ENCODE results near the gene ERBB2. TPM values are rescaled to one million over a fixed set of nuclear protein-coding genes. Genes with fewer than 3 reads are reported as not detected.
"Not testable (repeated sequence)": the region's sequence is repeated elsewhere in the genome, so short reads cannot be mapped to it uniquely, and the experiment has no call there.

The ERBB2 gene
- total RNA-seq, 1 experiment from 2014 or later: 207 TPM

- DNase-seq: peak; percentile 12
- Histone ChIP-seq H3K27me3 (ENCODE audit: control insufficient read depth, insufficient read depth, low read length) (no peaks in the 10 kb centered on the region), H3K4me3 (ENCODE audit: insufficient read depth, low read depth, low read length) (no peak overlapping the region), H3K36me3 (replicated peaks; ENCODE audit: control insufficient read depth, insufficient read depth, low read length) (peaks cover 28% of the 10 kb centered on the region)
Observed at GRCh38 chr17:39744075-39744835, 44.4 kb downstream of the ERBB2 start.

- no peak for DNase-seq
- Histone ChIP-seq H3K4me3 (ENCODE audit: insufficient read depth, low read depth, low read length) (no peak overlapping the region), H3K36me3 (replicated peaks; ENCODE audit: control insufficient read depth, insufficient read depth, low read length) (peaks cover 28% of the 10 kb centered on the region), H3K27me3 (ENCODE audit: control insufficient read depth, insufficient read depth, low read length) (no peaks in the 10 kb centered on the region)
Observed at GRCh38 chr17:39744836-39745215, 45.0 kb downstream of the ERBB2 start.

DNA sequence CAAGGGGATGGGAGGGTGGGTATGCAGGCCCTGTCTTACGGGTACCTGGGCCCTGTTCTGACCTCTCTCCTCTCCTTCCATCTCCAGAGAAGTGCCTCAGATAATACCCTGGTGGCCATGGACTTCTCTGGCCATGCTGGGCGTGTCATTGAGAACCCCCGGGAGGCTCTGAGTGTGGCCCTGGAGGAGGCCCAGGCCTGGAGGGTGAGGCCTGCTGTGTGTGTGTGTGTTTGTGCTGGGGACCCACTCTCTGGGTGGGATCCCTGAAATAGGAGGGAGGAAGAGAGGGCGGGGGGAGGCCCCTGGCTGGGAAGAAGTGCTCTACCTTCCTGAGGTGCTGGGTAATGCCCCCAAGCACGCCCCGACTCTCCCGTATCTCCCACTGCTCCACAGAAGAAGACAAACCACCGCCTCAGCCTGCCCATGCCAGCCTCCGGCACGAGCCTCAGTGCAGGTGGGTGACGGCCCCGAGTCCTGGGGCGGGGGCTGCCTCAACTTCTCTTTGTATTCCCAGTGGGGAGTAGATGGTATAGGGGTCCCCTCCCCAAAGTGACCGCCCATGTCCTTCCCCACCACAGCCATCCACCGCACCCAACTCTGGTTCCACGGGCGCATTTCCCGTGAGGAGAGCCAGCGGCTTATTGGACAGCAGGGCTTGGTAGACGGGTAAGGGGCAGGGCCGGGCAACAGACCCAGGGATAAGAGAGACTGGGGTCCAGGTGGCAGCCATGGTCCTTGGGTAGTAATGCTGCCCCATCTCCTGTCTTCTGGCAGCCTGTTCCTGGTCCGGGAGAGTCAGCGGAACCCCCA is 45.7 kb downstream of the ERBB2 start:
- Histone ChIP-seq H3K36me3 (replicated peaks; ENCODE audit: control insufficient read depth, insufficient read depth, low read length) (peaks cover 28% of the 10 kb centered on the region), H3K4me3 (ENCODE audit: insufficient read depth, low read depth, low read length) (no peak overlapping the region), H3K27me3 (ENCODE audit: control insufficient read depth, insufficient read depth, low read length) (no peaks in the 10 kb centered on the region)
- DNase-seq: no peak

- no peaks in the 10 kb centered on the region for H3K27me3 ChIP-seq (ENCODE audit: control insufficient read depth, insufficient read depth, low read length)
- peaks cover 28% of the 10 kb centered on the region for H3K36me3 ChIP-seq (replicated peaks; ENCODE audit: control insufficient read depth, insufficient read depth, low read length)
- DNase-seq: no peak
- no peak overlapping the region for H3K4me3 ChIP-seq (ENCODE audit: insufficient read depth, low read depth, low read length)
Observed at GRCh38 chr17:39746145-39746461, 46.2 kb downstream of the ERBB2 start.

- Histone ChIP-seq H3K27me3 (ENCODE audit: control insufficient read depth, insufficient read depth, low read length) (no peaks in the 10 kb centered on the region), H3K36me3 (replicated peaks; ENCODE audit: control insufficient read depth, insufficient read depth, low read length) (peaks cover 27% of the 10 kb centered on the region), H3K4me3 (ENCODE audit: insufficient read depth, low read depth, low read length) (no peak overlapping the region)
- no peak for DNase-seq
Observed at GRCh38 chr17:39747745-39748144, 47.9 kb downstream of the ERBB2 start.

DNA sequence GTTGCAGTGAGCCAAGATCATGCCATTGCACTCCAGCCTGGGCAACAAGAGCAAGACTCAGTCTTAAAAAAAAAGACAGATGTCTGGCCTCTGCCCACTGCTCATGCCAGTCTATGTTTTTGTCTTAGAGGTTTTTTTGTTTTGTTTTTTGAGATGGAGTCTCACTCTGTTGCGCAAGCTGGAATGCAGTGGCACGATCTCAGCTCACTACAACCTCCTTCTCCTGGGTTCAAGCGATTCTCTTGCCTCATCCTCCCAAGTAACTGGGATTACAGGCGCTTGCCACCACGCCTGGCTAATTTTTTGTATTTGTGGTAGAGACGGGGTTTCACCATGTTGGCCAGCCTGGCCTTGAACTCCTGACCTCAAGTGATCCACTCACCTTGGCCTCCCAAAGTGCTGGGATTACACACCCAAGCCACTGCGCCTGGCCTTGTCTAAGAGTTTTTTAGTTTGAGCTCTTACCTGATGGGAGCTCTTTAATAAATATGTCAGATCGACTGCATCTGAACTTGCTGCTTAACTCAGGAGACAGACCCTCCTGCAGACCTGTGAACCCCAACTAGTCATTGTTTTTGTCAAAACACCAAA is 48.7 kb downstream of the ERBB2 start:
- not testable (repeated sequence) for H3K27me3 ChIP-seq (ENCODE audit: control insufficient read depth, insufficient read depth, low read length); H3K4me3 ChIP-seq (ENCODE audit: insufficient read depth, low read depth, low read length); DNase-seq
- peaks cover 21% of the 10 kb centered on the region for H3K36me3 ChIP-seq (replicated peaks; ENCODE audit: control insufficient read depth, insufficient read depth, low read length)

GRCh38 chr17:39750131-39751015 is 50.5 kb downstream of the ERBB2 start:
- Histone ChIP-seq H3K36me3 (replicated peaks; ENCODE audit: control insufficient read depth, insufficient read depth, low read length) (peaks cover 6% of the 10 kb centered on the region), H3K4me3 (ENCODE audit: insufficient read depth, low read depth, low read length) (no peak overlapping the region), H3K27me3 (ENCODE audit: control insufficient read depth, insufficient read depth, low read length) (peaks cover 7% of the 10 kb centered on the region)
- DNase-seq: peak; percentile 55

GRCh38 chr17:39751016-39751543 is 51.2 kb downstream of the ERBB2 start:
- H3K4me3 ChIP-seq (ENCODE audit: insufficient read depth, low read depth, low read length): no peak overlapping the region
- peaks cover 7% of the 10 kb centered on the region for H3K27me3 ChIP-seq (ENCODE audit: control insufficient read depth, insufficient read depth, low read length)
- DNase-seq: peak; percentile 69
- H3K36me3 ChIP-seq (replicated peaks; ENCODE audit: control insufficient read depth, insufficient read depth, low read length): peaks cover 3% of the 10 kb centered on the region; the same call in 1 of the 2 replicates

- DNase-seq: peak; percentile 61
- H3K27me3 ChIP-seq (ENCODE audit: control insufficient read depth, insufficient read depth, low read length): peaks cover 7% of the 10 kb centered on the region
- no peak overlapping the region for H3K4me3 ChIP-seq (ENCODE audit: insufficient read depth, low read depth, low read length)
- H3K36me3 ChIP-seq (replicated peaks; ENCODE audit: control insufficient read depth, insufficient read depth, low read length): peaks cover 3% of the 10 kb centered on the region; the same call in 1 of the 2 replicates
Observed at GRCh38 chr17:39751637-39752036, 51.8 kb downstream of the ERBB2 start.

DNA sequence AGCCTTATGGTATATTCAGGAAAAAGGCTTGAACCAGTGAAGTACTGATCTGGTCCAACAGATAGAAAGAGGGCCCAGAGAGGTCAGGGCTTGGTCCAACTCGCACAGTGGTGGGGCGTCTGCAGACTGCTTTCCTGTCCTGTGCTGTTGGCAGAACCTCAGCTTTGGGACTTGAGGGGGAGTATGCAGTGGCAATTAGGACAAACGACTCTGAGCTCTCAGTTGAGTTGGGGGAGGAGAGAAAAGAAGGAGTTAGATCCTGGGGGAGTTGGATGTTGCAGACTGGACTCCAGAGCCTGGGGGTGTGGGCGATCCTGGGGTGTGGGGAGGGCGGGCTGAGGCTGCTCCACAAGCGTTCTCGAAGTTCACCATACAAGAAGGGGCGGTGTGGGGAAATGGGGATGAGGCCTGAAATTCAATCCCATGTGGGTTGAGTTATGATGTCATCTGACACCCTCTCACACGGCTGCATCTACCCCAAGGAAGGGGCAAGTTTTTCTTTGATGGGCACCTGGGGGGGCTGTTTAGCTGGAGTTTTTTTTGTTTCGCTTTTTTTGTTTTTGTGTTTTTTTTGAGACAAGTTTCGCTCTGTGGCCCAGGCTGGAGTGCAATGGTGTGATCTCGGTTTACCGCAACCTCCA is 52.5 kb downstream of the ERBB2 start:
- Histone ChIP-seq H3K36me3 (replicated peaks; ENCODE audit: control insufficient read depth, insufficient read depth, low read length) (peaks cover 2% of the 10 kb centered on the region; the same call in 1 of the 2 replicates), H3K27me3 (ENCODE audit: control insufficient read depth, insufficient read depth, low read length) (peaks cover 7% of the 10 kb centered on the region), H3K4me3 (ENCODE audit: insufficient read depth, low read depth, low read length) (no peak overlapping the region)
- peak; percentile 60 for DNase-seq

GRCh38 chr17:39753514-39754160 is 53.8 kb downstream of the ERBB2 start:
- Histone ChIP-seq H3K27me3 (ENCODE audit: control insufficient read depth, insufficient read depth, low read length) (peaks cover 7% of the 10 kb centered on the region), H3K4me3 (ENCODE audit: insufficient read depth, low read depth, low read length) (peak overlapping the region; percentile 81), H3K36me3 (replicated peaks; ENCODE audit: control insufficient read depth, insufficient read depth, low read length) (no peaks in the 10 kb centered on the region)
- DNase-seq: peak; percentile 91

DNA sequence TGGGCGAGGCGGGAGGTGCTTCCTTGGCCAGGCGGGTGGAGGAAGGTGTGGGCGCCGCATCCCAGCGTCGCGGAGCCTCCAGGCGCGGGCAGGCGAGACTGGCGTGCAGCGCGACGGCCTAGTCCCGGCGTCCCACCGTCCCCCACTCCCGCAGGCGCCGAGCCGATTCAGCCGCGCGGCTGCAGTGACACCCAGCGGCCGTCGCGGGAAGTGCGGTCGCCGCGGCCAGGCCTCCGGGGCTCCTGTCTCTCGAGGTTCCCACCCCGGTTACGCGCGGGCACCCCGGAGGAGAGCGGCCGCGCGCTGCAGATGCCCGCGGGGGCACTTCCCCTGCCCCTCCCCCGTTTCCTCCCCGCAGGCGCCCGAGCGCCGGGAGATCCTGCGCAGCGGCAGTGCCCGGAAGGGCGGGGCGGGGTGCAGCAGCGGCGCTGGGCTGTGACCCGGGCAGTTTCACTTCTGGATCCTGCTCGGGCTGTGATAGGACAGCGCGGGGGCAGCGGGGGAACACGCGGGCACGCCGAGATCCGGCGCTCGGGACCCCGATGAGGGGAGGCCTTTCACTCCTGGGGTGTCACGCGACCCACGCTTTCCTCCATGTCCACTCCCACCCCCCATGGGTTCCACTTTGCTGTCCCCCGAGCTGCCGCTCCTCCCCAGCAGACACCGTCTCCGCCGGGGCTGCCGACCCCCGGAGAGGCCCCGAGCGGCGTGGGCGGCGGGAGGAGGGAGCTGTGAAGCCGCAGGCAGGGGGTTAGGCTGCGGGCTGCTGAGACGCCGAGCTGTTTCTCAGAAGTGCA is 54.5 kb downstream of the ERBB2 start:
- Histone ChIP-seq H3K27me3 (ENCODE audit: control insufficient read depth, insufficient read depth, low read length) (peaks cover 7% of the 10 kb centered on the region), H3K4me3 (ENCODE audit: insufficient read depth, low read depth, low read length) (peak overlapping the region; percentile 81), H3K36me3 (replicated peaks; ENCODE audit: control insufficient read depth, insufficient read depth, low read length) (no peaks in the 10 kb centered on the region)
- DNase-seq: peak; percentile 98

Measured in H7 (cell line).